Measurements from ENCODE around the gene SLC7A4.
A peak's percentile ranks its signal among the peaks of the same experiment; 100 is the strongest.

The SLC7A4 gene

GRCh38 chr22:21016644-21017420 lies 15.5 kb downstream of the SLC7A4 start:
- ChIA-PET CTCF (no interaction called here), POLR2A (interaction anchor here (1.3 to 6.6 kb wide), 3 partner anchors 15 to 35 kb away, joined by 4 to 58 read pairs (median 5); partner anchors contain the start of genes LZTR1 and THAP7)
- TF ChIP-seq SP1 (IDR thresholded peaks at IDR 0.05) (no peak), SUZ12 (IDR thresholded peaks at IDR 0.05) (no peak), HDGF (IDR thresholded peaks at IDR 0.05; ENCODE audit: borderline replicate concordance) (no peak), LEF1 (IDR thresholded peaks at IDR 0.05; ENCODE audit: borderline replicate concordance) (no peak), PKNOX1 (IDR thresholded peaks at IDR 0.05) (no peak), ARNT (IDR thresholded peaks at IDR 0.05) (no peak), ELF4 (IDR thresholded peaks at IDR 0.05) (no peak), FOXK2 (IDR thresholded peaks at IDR 0.05) (no peak), L3MBTL2 (conservative IDR thresholded peaks at IDR 0.05) (no peak), ZNF384 (IDR thresholded peaks at IDR 0.05) (no peak), TARDBP (IDR thresholded peaks at IDR 0.05) (no peak), BHLHE40 (IDR thresholded peaks at IDR 0.05; ENCODE audit: borderline replicate concordance) (no peak), FOXM1 (IDR thresholded peaks at IDR 0.05; ENCODE audit: borderline replicate concordance) (no peak), FOXA1 (IDR thresholded peaks at IDR 0.05) (no peak), CTBP1 (IDR thresholded peaks at IDR 0.05; ENCODE audit: borderline replicate concordance) (no peak)
- no peak for DNase-seq (ENCODE audit: extremely low spot score)

GRCh38 chr22:21015466-21016006 lies 16.8 kb downstream of the SLC7A4 start:
- TF ChIP-seq SUZ12 (IDR thresholded peaks at IDR 0.05) (no peak), BHLHE40 (IDR thresholded peaks at IDR 0.05; ENCODE audit: borderline replicate concordance) (no peak), TARDBP (IDR thresholded peaks at IDR 0.05) (no peak)
- ChIA-PET POLR2A (interaction anchor here (1.5 to 6.6 kb wide), 3 partner anchors 10 to 34 kb away, joined by 4 to 58 read pairs (median 22); partner anchors contain the start of genes LZTR1 and THAP7), CTCF (interaction anchor here (1.0 to 2.2 kb wide), 2 partner anchors 13 to 87 kb away, joined by 3 to 9 read pairs; no protein-coding TSS in a partner anchor)
- no peak for DNase-seq (ENCODE audit: extremely low spot score)

GRCh38 chr22:21014726-21015465 lies 17.5 kb downstream of the SLC7A4 start, which contains the start of gene P2RX6:
Gene P2RX6 (plus strand): TSS chr22:21015165. CDS start chr22:21015175, 10 bp downstream.
- TF ChIP-seq FOXA1 (IDR thresholded peaks at IDR 0.05): no peak
- no peak for DNase-seq (ENCODE audit: extremely low spot score)
- POLR2A ChIA-PET: interaction anchor here (1.5 to 6.6 kb wide), 3 partner anchors 9 to 33 kb away, joined by 4 to 58 read pairs (median 22); partner anchors contain the start of genes LZTR1 and THAP7
- CTCF ChIA-PET: interaction anchor here (1.0 to 2.2 kb wide), 2 partner anchors 12 to 88 kb away, joined by 3 to 9 read pairs; no protein-coding TSS in a partner anchor

GRCh38 chr22:21014202-21014725 lies 18.1 kb downstream of the SLC7A4 start:
- ChIA-PET CTCF (interaction anchor here (1.2 to 2.2 kb wide), 2 partner anchors 11 to 88 kb away, joined by 4 to 9 read pairs; no protein-coding TSS in a partner anchor), POLR2A (interaction anchor here (1.5 to 6.6 kb wide), 3 partner anchors 9 to 32 kb away, joined by 4 to 58 read pairs (median 22); partner anchors contain the start of genes LZTR1 and THAP7)
- TF ChIP-seq FOXA1 (IDR thresholded peaks at IDR 0.05) (no peak), SUZ12 (IDR thresholded peaks at IDR 0.05) (no peak), BHLHE40 (IDR thresholded peaks at IDR 0.05; ENCODE audit: borderline replicate concordance) (no peak), FOXK2 (IDR thresholded peaks at IDR 0.05) (no peak), CTBP1 (IDR thresholded peaks at IDR 0.05; ENCODE audit: borderline replicate concordance) (no peak), SP1 (IDR thresholded peaks at IDR 0.05) (no peak), FOXM1 (IDR thresholded peaks at IDR 0.05; ENCODE audit: borderline replicate concordance) (no peak), PKNOX1 (IDR thresholded peaks at IDR 0.05) (peak; percentile 92), HDGF (IDR thresholded peaks at IDR 0.05; ENCODE audit: borderline replicate concordance) (peak; percentile 17; the same call in 1 of the 2 replicates)
- DNase-seq (ENCODE audit: extremely low spot score): peak; percentile 99

GRCh38 chr22:21013657-21014201 lies 18.6 kb downstream of the SLC7A4 start:
- CTCF ChIA-PET: interaction anchor here (1.2 kb wide), 1 partner anchor 10 kb away, joined by 4 read pairs; no protein-coding TSS in a partner anchor
- POLR2A ChIA-PET: interaction anchor here (0.6 to 6.6 kb wide), 3 partner anchors 12 to 79 kb away, joined by 3 to 58 read pairs (median 22); partner anchors contain the start of genes LZTR1 and THAP7
- no peak for DNase-seq (ENCODE audit: extremely low spot score)
- no peak for TF ChIP-seq NFRKB (IDR thresholded peaks at IDR 0.05)
- 0 out of 2 replicates have a peak, but pooled peaks have one; percentile 46 for TF ChIP-seq L3MBTL2 (conservative IDR thresholded peaks at IDR 0.05)

Measured in HEK293T (cell line).